ENCODE data around the gene SYNDIG1L. TPM values are rescaled to one million over a fixed set of nuclear protein-coding genes. Genes with fewer than 3 reads are reported as not detected.
"Not testable (repeated sequence)": the region's sequence is repeated elsewhere in the genome, so short reads cannot be mapped to it uniquely, and the experiment has no call there.

The SYNDIG1L gene
- total RNA-seq, 4 donors from 2014 or later, result 0.28 to 0.56 (median 0.40) TPM

DNA sequence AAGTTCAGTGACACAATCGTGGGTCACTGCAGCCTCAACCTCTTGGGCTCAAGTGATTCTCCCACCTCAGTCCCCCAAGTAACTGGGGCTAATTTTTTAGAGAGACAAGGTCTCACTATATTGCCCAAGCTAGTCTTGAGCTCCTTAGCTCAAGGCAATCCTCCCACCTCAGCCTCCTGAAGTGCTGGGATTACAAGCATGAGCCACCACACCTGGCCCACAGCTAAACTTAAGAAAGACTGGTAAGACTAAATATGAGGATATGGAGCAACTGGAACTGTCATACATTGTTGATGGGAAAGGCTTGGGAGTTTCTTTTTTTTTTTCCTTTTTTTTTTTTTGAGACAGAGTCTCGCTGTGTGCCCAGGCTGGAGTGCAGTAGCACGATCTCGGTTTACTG is 43.8 kb downstream of the SYNDIG1L start:
- TF ChIP-seq, protein P1, sequence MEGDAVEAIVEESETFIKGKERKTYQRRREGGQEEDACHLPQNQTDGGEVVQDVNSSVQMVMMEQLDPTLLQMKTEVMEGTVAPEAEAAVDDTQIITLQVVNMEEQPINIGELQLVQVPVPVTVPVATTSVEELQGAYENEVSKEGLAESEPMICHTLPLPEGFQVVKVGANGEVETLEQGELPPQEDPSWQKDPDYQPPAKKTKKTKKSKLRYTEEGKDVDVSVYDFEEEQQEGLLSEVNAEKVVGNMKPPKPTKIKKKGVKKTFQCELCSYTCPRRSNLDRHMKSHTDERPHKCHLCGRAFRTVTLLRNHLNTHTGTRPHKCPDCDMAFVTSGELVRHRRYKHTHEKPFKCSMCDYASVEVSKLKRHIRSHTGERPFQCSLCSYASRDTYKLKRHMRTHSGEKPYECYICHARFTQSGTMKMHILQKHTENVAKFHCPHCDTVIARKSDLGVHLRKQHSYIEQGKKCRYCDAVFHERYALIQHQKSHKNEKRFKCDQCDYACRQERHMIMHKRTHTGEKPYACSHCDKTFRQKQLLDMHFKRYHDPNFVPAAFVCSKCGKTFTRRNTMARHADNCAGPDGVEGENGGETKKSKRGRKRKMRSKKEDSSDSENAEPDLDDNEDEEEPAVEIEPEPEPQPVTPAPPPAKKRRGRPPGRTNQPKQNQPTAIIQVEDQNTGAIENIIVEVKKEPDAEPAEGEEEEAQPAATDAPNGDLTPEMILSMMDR (IDR thresholded peaks at IDR 0.05), result no peak
- no peak for DNase-seq (ENCODE audit: low spot score)
- no peak for ATAC-seq (ENCODE audit: low FRiP score)

DNA sequence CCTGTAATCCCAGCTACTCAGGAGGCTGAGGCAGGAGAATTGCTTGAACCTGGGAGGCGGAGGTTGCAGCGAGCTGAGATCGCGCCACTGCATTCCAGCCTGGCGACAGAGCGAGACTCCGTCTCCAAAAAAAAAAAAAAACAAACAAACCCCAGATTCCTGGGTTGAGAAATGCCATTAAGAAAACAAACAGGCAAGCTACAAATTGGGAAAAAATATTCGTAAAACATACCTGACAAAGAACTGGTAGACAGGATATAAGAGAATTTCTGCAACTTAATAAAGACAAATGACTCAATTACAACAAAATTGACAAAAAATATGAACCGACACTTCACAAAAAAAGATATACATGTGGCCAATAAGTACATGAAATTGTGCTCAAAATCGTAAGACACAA is 44.4 kb downstream of the SYNDIG1L start:
- DNase-seq (ENCODE audit: low spot score); ATAC-seq (ENCODE audit: low FRiP score): not testable (repeated sequence)

DNA sequence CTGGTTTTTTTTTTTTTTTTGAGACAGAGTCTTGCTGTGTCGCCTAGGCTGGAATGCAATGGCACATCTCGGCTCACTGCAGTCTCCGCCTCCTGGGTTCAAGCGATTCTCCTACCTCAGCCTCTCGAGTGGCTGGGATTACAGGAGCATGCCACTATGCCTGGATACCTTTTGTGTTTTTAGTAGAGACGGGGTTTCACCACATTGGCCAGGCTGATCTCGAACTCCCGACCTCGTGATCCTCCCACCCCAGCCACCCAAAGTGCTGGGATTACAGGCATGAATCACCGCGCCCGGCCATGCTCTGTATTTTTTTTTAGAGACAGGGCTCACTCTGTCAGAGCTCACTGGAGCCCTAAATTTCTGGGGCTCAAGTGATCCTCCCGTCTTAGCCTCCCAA is 45.2 kb downstream of the SYNDIG1L start:
- TF ChIP-seq, protein P1 (IDR thresholded peaks at IDR 0.05), result no peak

GRCh38 chr14:74380172-74380571 is 45.8 kb downstream of the SYNDIG1L start:
- ATAC-seq (ENCODE audit: low FRiP score) (no peak), DNase-seq (ENCODE audit: low spot score) (no peak)
- TF ChIP-seq, protein P1 (IDR thresholded peaks at IDR 0.05), result no peak

More for the DNA sequence above, 45.2 kb downstream of the SYNDIG1L start:
- DNase-seq (ENCODE audit: low spot score) (no peak), ATAC-seq (ENCODE audit: low FRiP score) (no peak)

DNA sequence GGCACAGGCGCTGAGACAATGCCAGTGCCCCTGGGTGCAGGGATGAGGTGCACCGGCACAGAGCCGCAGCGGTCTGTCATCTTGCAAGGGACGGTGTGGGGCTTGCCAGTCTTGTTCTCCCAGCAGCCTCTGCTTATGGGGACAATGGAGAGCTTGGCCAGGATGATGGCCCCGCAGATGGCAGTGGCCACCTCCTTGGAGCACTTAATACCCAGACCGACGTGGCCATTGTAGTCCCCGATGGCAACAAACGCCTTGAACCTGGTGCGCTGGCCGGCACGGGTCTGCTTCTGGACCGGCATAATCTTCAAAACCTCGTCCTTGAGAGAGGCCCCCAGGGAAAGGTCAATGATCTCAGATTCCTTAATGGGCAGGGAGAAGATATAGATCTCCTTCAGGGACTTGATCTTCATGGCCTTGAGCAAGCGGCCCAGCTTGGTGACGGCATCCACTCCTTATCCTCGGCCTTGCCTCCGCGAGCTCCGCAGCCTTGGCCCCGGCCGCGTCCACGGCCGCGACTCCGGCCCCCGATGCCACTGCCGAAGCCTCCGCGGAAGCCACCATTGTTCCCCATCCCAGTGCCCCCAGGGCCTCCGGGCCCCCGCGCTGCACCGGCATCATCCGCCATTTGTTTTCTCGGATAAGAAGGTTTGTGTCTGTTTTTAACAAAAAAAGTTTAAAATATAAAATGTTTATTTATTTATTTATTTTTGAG is 47.9 kb downstream of the SYNDIG1L start:
- DNase-seq (ENCODE audit: low spot score) (no peak), ATAC-seq (ENCODE audit: low FRiP score) (no peak)
- TF ChIP-seq, protein P1 (IDR thresholded peaks at IDR 0.05), result no peak

DNA sequence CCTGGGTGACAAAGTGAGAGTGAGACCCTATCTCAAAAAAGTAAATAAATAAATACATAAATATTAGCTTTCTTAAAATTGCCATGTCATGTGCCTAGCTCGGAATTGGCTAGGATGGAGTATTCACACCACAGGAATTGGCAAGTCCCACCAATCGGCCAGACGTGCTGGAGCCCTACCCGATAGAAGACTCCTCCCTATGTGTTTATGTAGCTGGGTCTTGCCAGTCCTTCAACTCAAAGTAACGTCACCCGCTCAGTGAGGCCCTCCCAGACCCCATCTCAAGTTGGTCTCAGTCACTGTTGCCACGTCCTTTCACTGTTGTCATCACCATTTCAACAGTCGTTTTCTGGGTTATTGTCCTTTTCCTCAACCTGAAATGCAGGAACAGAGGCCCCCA is 57.6 kb downstream of the SYNDIG1L start:
- no peak for DNase-seq (ENCODE audit: low spot score)
- TF ChIP-seq, protein P1 (IDR thresholded peaks at IDR 0.05), result no peak
- no peak for ATAC-seq (ENCODE audit: low FRiP score)

DNA sequence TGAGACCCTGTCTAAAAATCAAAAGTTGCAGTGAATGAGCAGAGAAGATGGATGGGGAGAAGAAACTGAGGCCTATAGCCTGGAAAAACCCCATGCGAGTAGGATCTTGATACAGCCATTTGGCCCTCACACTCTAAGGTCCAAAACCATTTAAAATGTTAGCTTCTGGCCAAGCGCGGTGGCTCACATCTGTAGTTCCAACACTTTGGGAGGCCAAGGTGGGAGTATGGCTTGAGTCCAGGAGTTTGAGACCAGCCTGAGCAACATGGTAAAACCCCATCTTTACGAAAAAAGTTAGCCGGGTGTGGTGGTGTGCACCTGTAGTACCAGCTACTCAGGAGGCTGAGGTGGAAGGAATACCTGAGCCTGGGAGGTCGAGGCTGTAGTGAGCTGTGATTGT is 58.0 kb downstream of the SYNDIG1L start:
- ATAC-seq (ENCODE audit: low FRiP score) (no peak), DNase-seq (ENCODE audit: low spot score) (no peak)
- TF ChIP-seq, protein P1 (IDR thresholded peaks at IDR 0.05), result no peak

All from omental fat pad (tissue), 4 donors.